ENCODE results near the gene IFNK.

DNA sequence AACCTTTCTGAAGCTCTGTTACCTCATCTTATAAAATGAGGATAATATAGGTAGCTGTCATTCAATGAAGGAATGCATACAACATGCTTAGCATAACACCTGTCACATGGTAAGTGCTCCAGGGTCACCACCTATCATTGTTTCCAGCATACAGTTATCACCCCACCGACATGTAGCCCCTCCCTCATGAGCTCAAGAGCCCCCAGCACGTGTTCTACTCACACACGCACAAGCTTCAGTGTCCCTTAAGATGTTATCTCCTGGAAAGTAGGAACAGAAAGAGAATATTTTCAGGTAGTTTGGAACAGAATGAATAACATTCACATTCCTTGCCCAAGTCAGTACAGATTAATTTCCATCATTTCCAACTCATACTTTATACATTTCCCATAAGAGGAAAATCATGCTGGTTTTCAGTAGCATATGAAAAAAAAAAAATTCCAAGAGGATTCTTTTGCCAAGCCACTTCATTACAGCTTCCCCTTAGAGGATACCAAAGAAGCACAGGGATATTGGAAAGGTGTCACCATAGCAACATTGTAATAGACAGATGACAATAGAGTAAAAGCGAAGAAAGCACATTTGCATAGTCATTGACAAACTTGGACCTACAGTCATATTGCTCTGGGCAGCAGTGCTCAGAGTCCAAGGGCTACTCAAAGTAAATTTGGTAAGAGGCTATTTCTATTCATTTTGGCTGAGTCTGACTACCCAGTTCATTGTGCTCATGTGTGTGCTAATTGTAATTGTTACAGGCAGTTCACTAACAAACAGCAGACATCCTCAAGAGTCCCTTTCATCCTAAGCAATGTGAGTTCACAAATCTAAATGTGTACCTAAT is 7.0 kb downstream of the IFNK start:
- TF ChIP-seq CTCF (IDR thresholded peaks at IDR 0.05), result no peak
- TF ChIP-seq POLR2A (IDR thresholded peaks at IDR 0.05), result no peak

Data from prostate gland (tissue), 2 donors.